Skeletal muscle cell (primary cell): ENCODE measurements around the gene SLC5A12.

ENCODE experiments used
- DNase-seq: peaks from one replicate; pipeline ENCODE4 v3.0.0-alpha.2; 2010; ENCODE audit warnings: low read depth
- H3K4me3 ChIP-seq: 2 replicates; pipeline ENCODE4 v1.5.1; 2011; ENCODE audit warnings: low read depth, mild to moderate bottlenecking, control low read depth, low read length, moderate library complexity

The SLC5A12 gene

GRCh38 chr11:26726960-26727359 is 5.1 kb upstream of the SLC5A12 start:
- DNase-seq = no peak
- H3K4me3 ChIP-seq = no peak overlapping the region

GRCh38 chr11:26719998-26720397 is 1.9 kb downstream of the SLC5A12 start:
- no peak overlapping the region for H3K4me3 ChIP-seq
- no peak for DNase-seq

- DNase-seq = no peak
- H3K4me3 ChIP-seq = no peak overlapping the region
These were observed 2.4 kb downstream of the SLC5A12 start for GRCh38 chr11:26719289-26719973.

GRCh38 chr11:26717771-26718170 is 4.1 kb downstream of the SLC5A12 start:
- DNase-seq = no peak
- no peak overlapping the region for H3K4me3 ChIP-seq

- H3K4me3 ChIP-seq = no peak overlapping the region
- DNase-seq = no peak
These were observed 6.7 kb downstream of the SLC5A12 start for GRCh38 chr11:26715133-26715532.

GRCh38 chr11:26712497-26712896 is 9.4 kb downstream of the SLC5A12 start:
- no peak overlapping the region for H3K4me3 ChIP-seq
- DNase-seq = no peak

- DNase-seq = no peak
These were observed 11.4 kb downstream of the SLC5A12 start for GRCh38 chr11:26710489-26710888.

GRCh38 chr11:26708736-26709456 is 13.0 kb downstream of the SLC5A12 start:
- H3K4me3 ChIP-seq = no peak overlapping the region
- no peak for DNase-seq

More at GRCh38 chr11:26710489-26710888, 11.4 kb downstream of the SLC5A12 start:
- no peak overlapping the region for H3K4me3 ChIP-seq

- no peak for DNase-seq
- no peak overlapping the region for H3K4me3 ChIP-seq
These were observed 15.7 kb downstream of the SLC5A12 start for GRCh38 chr11:26706181-26706580.

GRCh38 chr11:26704249-26704648 is 17.6 kb downstream of the SLC5A12 start:
- no peak for DNase-seq
- no peak overlapping the region for H3K4me3 ChIP-seq

- no peak for DNase-seq
- H3K4me3 ChIP-seq = no peak overlapping the region
These were observed 18.3 kb downstream of the SLC5A12 start for GRCh38 chr11:26703411-26704191.

GRCh38 chr11:26702406-26702805 is 19.5 kb downstream of the SLC5A12 start:
- no peak for DNase-seq
- no peak overlapping the region for H3K4me3 ChIP-seq

GRCh38 chr11:26700574-26701235 is 21.2 kb downstream of the SLC5A12 start:
- H3K4me3 ChIP-seq = no peak overlapping the region
- no peak for DNase-seq

GRCh38 chr11:26698224-26698623 is 23.6 kb downstream of the SLC5A12 start:
- H3K4me3 ChIP-seq = no peak overlapping the region
- no peak for DNase-seq

GRCh38 chr11:26696330-26696729 is 25.5 kb downstream of the SLC5A12 start:
- H3K4me3 ChIP-seq = no peak overlapping the region
- DNase-seq = no peak

- no peak overlapping the region for H3K4me3 ChIP-seq
- no peak for DNase-seq
These were observed 33.2 kb downstream of the SLC5A12 start for GRCh38 chr11:26688701-26689100.

GRCh38 chr11:26687351-26687750 is 34.5 kb downstream of the SLC5A12 start:
- no peak overlapping the region for H3K4me3 ChIP-seq
- DNase-seq = no peak

GRCh38 chr11:26677566-26677965 is 44.3 kb downstream of the SLC5A12 start:
- DNase-seq = no peak
- H3K4me3 ChIP-seq = no peak overlapping the region

- H3K4me3 ChIP-seq = no peak overlapping the region
- DNase-seq = no peak
These were observed 45.2 kb downstream of the SLC5A12 start for GRCh38 chr11:26676641-26677040.
